SK-N-SH (cell line): ENCODE measurements around the gene ANK3. TPM values are rescaled to one million over a fixed set of nuclear protein-coding genes. Genes with fewer than 3 reads are reported as not detected.

Source experiments
- CTCF ChIA-PET: fragments of 300-600, 350-600 bp; formaldehyde crosslinking; extraction: SDS; loops from one replicate; lab custom pipeline; 2021; lab: Yijun Ruan, JAX
- POLR2A ChIA-PET: fragments of 350-600 bp; sonication (Branson Sonifier 250); formaldehyde crosslinking; extraction: SDS; loops from one replicate; lab custom pipeline; 2020; ENCODE audit warnings: antibody characterized with exemption, inconsistent platforms; lab: Yijun Ruan, JAX
- DNase-seq: peaks from one replicate; pipeline ENCODE4 v3.0.0; 2012
- H2AFZ ChIP-seq: fragments of 200-600 bp; sonication (generic); 2 replicates; pipeline ENCODE4 v1.8.1; 2016; ENCODE audit warnings: antibody characterized with exemption, mild to moderate bottlenecking, low read depth
- H3F3A ChIP-seq: fragments of 200-600 bp; sonication (generic); replicated peaks from 2 replicates; pipeline ENCODE3; 2016; ENCODE audit warnings: antibody characterized with exemption, mild to moderate bottlenecking; ENCODE audit not compliant: insufficient read depth
- H3K27ac ChIP-seq, 2 experiments: fragments of 200-500 bp in 1 of 2; fragments of 200-600 bp in 1 of 2; sonication (Bioruptor generic) in 1 of 2; sonication (generic), shearing (Covaris generic) in 1 of 2; 2 replicates each; pipeline versions ENCODE4 v1.5.1 to v1.6.1; 2014 to 2016; ENCODE audit warnings: low read depth in 2 of 2, inconsistent platforms in 1 of 2, low read length in 1 of 2, mild to moderate bottlenecking in 1 of 2, mixed read lengths in 1 of 2
- H3K27me3 ChIP-seq: fragments of 200-600 bp; sonication (generic), shearing (Covaris generic); 2 replicates; pipeline ENCODE4 v1.6.1; 2016; ENCODE audit warnings: mixed run types; ENCODE audit not compliant: insufficient read depth
- H3K36me3 ChIP-seq, 2 experiments: fragments of 200-500 bp in 1 of 2; fragments of 200-600 bp in 1 of 2; sonication (Bioruptor generic) in 1 of 2; sonication (generic) in 1 of 2; replicated peaks in 1 of 2; 2 replicates each; pipeline versions ENCODE3 to v1.5.1; 2014 to 2016; ENCODE audit warnings: low read length in 1 of 2, mild to moderate bottlenecking in 1 of 2; ENCODE audit not compliant: insufficient read depth in 2 of 2, control insufficient read depth in 1 of 2
- H3K4me1 ChIP-seq, 2 experiments: fragments of 200-500 bp in 1 of 2; fragments of 200-600 bp in 1 of 2; sonication (Bioruptor generic) in 1 of 2; sonication (generic), shearing (Covaris generic) in 1 of 2; 2 replicates each; pipeline versions ENCODE4 v1.5.1 to v1.6.1; 2014 to 2016; ENCODE audit warnings: low read depth in 1 of 2, low read length in 1 of 2, mixed run types in 1 of 2; ENCODE audit not compliant: insufficient read depth in 2 of 2, control insufficient read depth in 1 of 2
- H3K4me2 ChIP-seq: fragments of 200-600 bp; sonication (generic), shearing (Covaris generic); 2 replicates; pipeline ENCODE4 v1.6.1; 2017; ENCODE audit warnings: mixed run types
- H3K4me3 ChIP-seq, 2 experiments: fragments of 200-500 bp in 1 of 2; fragments of 200-600 bp in 1 of 2; sonication (Bioruptor generic) in 1 of 2; sonication (generic), shearing (Covaris generic) in 1 of 2; 2 replicates each; pipeline versions ENCODE4 v1.5.1 to v1.8.1; 2014 to 2016; ENCODE audit warnings: low read depth in 2 of 2, inconsistent platforms in 1 of 2, low read length in 1 of 2, mild to moderate bottlenecking in 1 of 2, mixed read lengths in 1 of 2, moderate library complexity in 1 of 2
- H3K79me2 ChIP-seq: fragments of 200-600 bp; sonication (generic); 2 replicates; pipeline ENCODE4 v1.8.1; 2017; ENCODE audit warnings: mild to moderate bottlenecking; ENCODE audit not compliant: insufficient read depth
- H3K9ac ChIP-seq: fragments of 200-600 bp; sonication (generic); 2 replicates; pipeline ENCODE4 v1.6.1; 2017; ENCODE audit warnings: mixed run types
- H3K9me2 ChIP-seq: fragments of 200-600 bp; sonication (generic); 2 replicates; pipeline ENCODE4 v1.6.1; 2017; ENCODE audit warnings: mixed run types
- H3K9me3 ChIP-seq: fragments of 200-600 bp; sonication (generic); 2 replicates; pipeline ENCODE4 v1.6.1; 2017; ENCODE audit warnings: mixed run types, mild to moderate bottlenecking, moderate library complexity
- H4K20me1 ChIP-seq: fragments of 200-600 bp; sonication (generic); 2 replicates; pipeline ENCODE4 v1.6.1; 2017; ENCODE audit warnings: mild to moderate bottlenecking, mixed run types; ENCODE audit not compliant: insufficient read depth
- CHD2 ChIP-seq: fragments of 150-350 bp; IDR thresholded peaks from 2 replicates; pipeline ENCODE4 v1.6.1; 2018; ENCODE audit warnings: low read length; ENCODE audit not compliant: partially characterized antibody
- ELF1 ChIP-seq: IDR thresholded peaks from 2 replicates; pipeline ENCODE4 v1.4.0; 2012
- EZH2phosphoT487 ChIP-seq: fragments of 200-600 bp; sonication (generic); IDR thresholded peaks from 2 replicates; pipeline ENCODE4 v1.6.1; 2017; ENCODE audit warnings: low read depth, mixed run types, mild to moderate bottlenecking, antibody characterized with exemption, moderate library complexity, borderline replicate concordance
- FOSL2 ChIP-seq: IDR thresholded peaks from 2 replicates; pipeline ENCODE4 v1.4.0; 2012; ENCODE audit warnings: low read depth, mild to moderate bottlenecking, moderate library complexity, borderline replicate concordance
- NFIC ChIP-seq: IDR thresholded peaks from 2 replicates; pipeline ENCODE4 v1.4.0; 2012; ENCODE audit warnings: borderline replicate concordance
- POLR2AphosphoS5 ChIP-seq: IDR thresholded peaks from 2 replicates; pipeline ENCODE4 v1.6.1; 2012; ENCODE audit warnings: low read depth, low read length
- RAD21 ChIP-seq: IDR thresholded peaks from 2 replicates; pipeline ENCODE4 v1.6.1; 2012; ENCODE audit warnings: mild to moderate bottlenecking, low read length
- RCOR1 ChIP-seq: fragments of 150-350 bp; IDR thresholded peaks from 2 replicates; pipeline ENCODE4 v1.6.1; 2017; ENCODE audit warnings: antibody characterized with exemption, low read length
- RFX5 ChIP-seq: IDR thresholded peaks from 2 replicates; pipeline ENCODE4 v1.6.1; 2012; ENCODE audit warnings: mild to moderate bottlenecking, improper control_type of control experiment, low read length
- TAF1 ChIP-seq: IDR thresholded peaks from 2 replicates; pipeline ENCODE4 v1.6.1; 2012; ENCODE audit warnings: low read depth, mild to moderate bottlenecking, low read length, moderate library complexity, borderline replicate concordance
- TCF12 ChIP-seq: IDR thresholded peaks from 2 replicates; pipeline ENCODE4 v1.4.0; 2012
- TEAD4 ChIP-seq: IDR thresholded peaks from 2 replicates; pipeline ENCODE4 v1.4.0; 2012; ENCODE audit warnings: mild to moderate bottlenecking, borderline replicate concordance; ENCODE audit not compliant: insufficient read depth
- WGBS: methylation state at CpG from one replicate; pipeline ENCODE4 v1.1.6; 2017; ENCODE audit warnings: low lambda C conversion rate; 5-methylcytosine and 5-hydroxymethylcytosine counted together
- polyA plus RNA-seq, 3 experiments: library from polyadenylated mRNA; depleted of rRNA; stranded (reverse); fragments of >200 nt; gene quantifications; 2 replicates each; pipeline ENCODE4 v1.2.3, GENCODE V29; 2012
- TF ChIP-seq, protein P1 (sequence below): IDR thresholded peaks from 2 replicates; pipeline ENCODE4; 2012
- TF ChIP-seq, protein P2 (sequence below): IDR thresholded peaks from 2 replicates; pipeline ENCODE4 v1.4.0; 2012; ENCODE audit warnings: low read depth, borderline replicate concordance
- TF ChIP-seq, protein P3 (sequence below): IDR thresholded peaks from 2 replicates; pipeline ENCODE4 v1.4.0; 2012; ENCODE audit warnings: low read depth, borderline replicate concordance
- TF ChIP-seq, protein P4 (sequence below): IDR thresholded peaks from 2 replicates; pipeline ENCODE4 v1.6.1; 2012; ENCODE audit warnings: mild to moderate bottlenecking, low read depth, low read length, moderate library complexity

Gene ANK3
- polyA plus RNA-seq, 1 of the 3 experiments (the other 2 are of a cell fraction): 10.0 TPM

DNA sequence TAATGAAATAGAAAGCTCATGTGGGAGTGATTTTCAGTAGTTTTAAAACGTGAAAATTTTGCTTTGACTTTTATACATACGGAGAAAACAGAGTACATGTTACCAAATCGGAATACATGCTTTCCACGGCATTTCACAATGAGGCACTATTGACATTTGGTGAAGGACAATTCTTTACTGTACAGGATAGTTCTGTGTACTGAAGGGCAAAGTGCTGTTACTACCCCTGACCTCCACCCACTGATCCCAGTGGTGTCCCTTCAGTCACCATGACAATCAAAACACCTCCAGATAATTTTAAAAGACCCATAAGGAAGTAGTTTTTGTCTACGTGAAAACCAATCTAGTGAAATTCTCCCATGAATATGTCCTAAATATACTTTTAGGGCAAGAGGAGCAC, 33.1 kb upstream of the ANK3 start:
- H3F3A ChIP-seq: peaks cover 44% of the 10 kb centered on the region
- no peaks in the 10 kb centered on the region for H3K36me3 ChIP-seq
- TF ChIP-seq RCOR1 (no peak), TAF1 (no peak), POLR2AphosphoS5 (no peak), TEAD4 (no peak), TCF12 (no peak), CHD2 (no peak), EZH2phosphoT487 (no peak), RFX5 (no peak), RAD21 (no peak), NFIC (no peak), FOSL2 (no peak), ELF1 (no peak)
- TF ChIP-seq, protein P1, sequence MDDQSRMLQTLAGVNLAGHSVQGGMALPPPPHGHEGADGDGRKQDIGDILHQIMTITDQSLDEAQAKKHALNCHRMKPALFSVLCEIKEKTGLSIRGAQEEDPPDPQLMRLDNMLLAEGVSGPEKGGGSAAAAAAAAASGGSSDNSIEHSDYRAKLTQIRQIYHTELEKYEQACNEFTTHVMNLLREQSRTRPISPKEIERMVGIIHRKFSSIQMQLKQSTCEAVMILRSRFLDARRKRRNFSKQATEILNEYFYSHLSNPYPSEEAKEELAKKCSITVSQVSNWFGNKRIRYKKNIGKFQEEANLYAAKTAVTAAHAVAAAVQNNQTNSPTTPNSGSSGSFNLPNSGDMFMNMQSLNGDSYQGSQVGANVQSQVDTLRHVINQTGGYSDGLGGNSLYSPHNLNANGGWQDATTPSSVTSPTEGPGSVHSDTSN: no peak
- TF ChIP-seq, protein P2, sequence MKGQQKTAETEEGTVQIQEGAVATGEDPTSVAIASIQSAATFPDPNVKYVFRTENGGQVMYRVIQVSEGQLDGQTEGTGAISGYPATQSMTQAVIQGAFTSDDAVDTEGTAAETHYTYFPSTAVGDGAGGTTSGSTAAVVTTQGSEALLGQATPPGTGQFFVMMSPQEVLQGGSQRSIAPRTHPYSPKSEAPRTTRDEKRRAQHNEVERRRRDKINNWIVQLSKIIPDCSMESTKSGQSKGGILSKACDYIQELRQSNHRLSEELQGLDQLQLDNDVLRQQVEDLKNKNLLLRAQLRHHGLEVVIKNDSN: no peak
- TF ChIP-seq, protein P3, sequence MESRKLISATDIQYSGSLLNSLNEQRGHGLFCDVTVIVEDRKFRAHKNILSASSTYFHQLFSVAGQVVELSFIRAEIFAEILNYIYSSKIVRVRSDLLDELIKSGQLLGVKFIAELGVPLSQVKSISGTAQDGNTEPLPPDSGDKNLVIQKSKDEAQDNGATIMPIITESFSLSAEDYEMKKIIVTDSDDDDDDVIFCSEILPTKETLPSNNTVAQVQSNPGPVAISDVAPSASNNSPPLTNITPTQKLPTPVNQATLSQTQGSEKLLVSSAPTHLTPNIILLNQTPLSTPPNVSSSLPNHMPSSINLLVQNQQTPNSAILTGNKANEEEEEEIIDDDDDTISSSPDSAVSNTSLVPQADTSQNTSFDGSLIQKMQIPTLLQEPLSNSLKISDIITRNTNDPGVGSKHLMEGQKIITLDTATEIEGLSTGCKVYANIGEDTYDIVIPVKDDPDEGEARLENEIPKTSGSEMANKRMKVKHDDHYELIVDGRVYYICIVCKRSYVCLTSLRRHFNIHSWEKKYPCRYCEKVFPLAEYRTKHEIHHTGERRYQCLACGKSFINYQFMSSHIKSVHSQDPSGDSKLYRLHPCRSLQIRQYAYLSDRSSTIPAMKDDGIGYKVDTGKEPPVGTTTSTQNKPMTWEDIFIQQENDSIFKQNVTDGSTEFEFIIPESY: no peak
- TF ChIP-seq, protein P4, sequence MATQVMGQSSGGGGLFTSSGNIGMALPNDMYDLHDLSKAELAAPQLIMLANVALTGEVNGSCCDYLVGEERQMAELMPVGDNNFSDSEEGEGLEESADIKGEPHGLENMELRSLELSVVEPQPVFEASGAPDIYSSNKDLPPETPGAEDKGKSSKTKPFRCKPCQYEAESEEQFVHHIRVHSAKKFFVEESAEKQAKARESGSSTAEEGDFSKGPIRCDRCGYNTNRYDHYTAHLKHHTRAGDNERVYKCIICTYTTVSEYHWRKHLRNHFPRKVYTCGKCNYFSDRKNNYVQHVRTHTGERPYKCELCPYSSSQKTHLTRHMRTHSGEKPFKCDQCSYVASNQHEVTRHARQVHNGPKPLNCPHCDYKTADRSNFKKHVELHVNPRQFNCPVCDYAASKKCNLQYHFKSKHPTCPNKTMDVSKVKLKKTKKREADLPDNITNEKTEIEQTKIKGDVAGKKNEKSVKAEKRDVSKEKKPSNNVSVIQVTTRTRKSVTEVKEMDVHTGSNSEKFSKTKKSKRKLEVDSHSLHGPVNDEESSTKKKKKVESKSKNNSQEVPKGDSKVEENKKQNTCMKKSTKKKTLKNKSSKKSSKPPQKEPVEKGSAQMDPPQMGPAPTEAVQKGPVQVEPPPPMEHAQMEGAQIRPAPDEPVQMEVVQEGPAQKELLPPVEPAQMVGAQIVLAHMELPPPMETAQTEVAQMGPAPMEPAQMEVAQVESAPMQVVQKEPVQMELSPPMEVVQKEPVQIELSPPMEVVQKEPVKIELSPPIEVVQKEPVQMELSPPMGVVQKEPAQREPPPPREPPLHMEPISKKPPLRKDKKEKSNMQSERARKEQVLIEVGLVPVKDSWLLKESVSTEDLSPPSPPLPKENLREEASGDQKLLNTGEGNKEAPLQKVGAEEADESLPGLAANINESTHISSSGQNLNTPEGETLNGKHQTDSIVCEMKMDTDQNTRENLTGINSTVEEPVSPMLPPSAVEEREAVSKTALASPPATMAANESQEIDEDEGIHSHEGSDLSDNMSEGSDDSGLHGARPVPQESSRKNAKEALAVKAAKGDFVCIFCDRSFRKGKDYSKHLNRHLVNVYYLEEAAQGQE: no peak
- no peaks in the 10 kb centered on the region for H4K20me1 ChIP-seq
- CTCF ChIA-PET: interaction anchor here (0.7 to 1.4 kb wide), 2 partner anchors 38 to 184 kb away, joined by 3 read pairs; no protein-coding TSS in a partner anchor
- H3K27me3 ChIP-seq: no peaks in the 10 kb centered on the region
- no peak overlapping the region for H3K4me3 ChIP-seq
- no peaks in the 10 kb centered on the region for H3K79me2 ChIP-seq
- H3K4me2 ChIP-seq: no peak overlapping the region
- no peak overlapping the region for H3K9ac ChIP-seq
- WGBS: 91% methylated on average over 5 of the region's 5 CpGs
- no peaks in the 10 kb centered on the region for H3K9me2 ChIP-seq
- DNase-seq: no peak
- POLR2A ChIA-PET: no interaction called here
- peak overlapping the region in 1 of 2 experiments; percentile 98; a peak in 2 of 4 replicates for H3K27ac ChIP-seq
- peaks cover 16 to 41% of the 10 kb centered on the region in 2 experiments for H3K4me1 ChIP-seq
- no peaks in the 10 kb centered on the region for H3K9me3 ChIP-seq
- no peak overlapping the region for H2AFZ ChIP-seq
